ENCODE measurements around the gene RAP1A.

The RAP1A gene

DNA sequence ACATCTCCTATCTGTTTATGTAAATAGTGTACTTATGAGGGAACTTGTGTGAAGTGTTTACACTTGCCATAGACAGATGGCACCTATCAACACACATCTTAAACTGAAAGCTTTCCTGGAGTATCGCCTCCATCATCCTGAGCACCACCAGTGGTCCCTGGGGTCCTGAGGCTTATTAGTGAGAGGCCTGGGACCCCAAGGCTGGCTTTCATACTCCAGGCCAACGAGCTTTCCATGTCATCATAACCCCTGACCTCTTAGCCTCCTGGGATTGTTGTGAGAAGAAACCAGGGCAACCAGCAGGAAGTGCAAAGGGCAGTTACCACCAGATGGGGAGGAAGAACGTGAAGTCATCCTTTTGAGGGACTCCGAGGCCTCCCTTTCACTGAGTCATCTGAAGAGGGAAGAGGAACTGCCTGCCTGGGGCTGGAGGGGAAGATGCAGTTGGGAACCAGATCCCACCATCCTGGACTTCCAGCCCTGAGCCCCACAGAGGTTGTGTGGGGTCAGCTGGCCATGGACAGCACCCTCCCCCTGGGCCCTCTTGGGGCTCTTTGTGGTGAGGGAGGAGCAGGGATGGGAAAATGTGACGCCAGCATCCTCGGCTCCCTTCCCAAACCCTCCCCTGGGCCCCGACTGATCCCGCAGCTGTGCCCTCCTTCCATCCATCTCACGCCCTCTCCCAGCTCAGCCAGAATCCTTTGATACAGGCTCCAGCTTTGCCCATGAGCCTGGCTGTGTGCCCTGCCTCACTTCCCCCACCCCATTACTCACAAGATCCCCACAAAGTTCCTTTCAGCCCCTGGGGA, 113.8 kb downstream of the RAP1A start:
- H3K27me3 ChIP-seq (ENCODE audit: low read depth, low read length), result no peaks in the 10 kb centered on the region
- peaks cover 0 to 5% of the 10 kb centered on the region in 2 donors for H3K36me3 ChIP-seq (ENCODE audit: control insufficient read depth in 1 of 2, insufficient read depth in 2 of 2, low read length in 2 of 2)
- H3K4me1 ChIP-seq (ENCODE audit: control insufficient read depth in 1 of 2, insufficient read depth in 2 of 2, low read length in 2 of 2), result peaks cover 34 to 63% of the 10 kb centered on the region in 2 donors
- H3K4me3 ChIP-seq (ENCODE audit: low read depth in 1 of 2, low read length in 2 of 2), result no peak overlapping the region
- H3K27ac ChIP-seq (ENCODE audit: low read length), result peak overlapping the region; percentile 71
- H3K9me3 ChIP-seq (ENCODE audit: control insufficient read depth in 1 of 2, low read length in 2 of 2), result no peaks in the 10 kb centered on the region

DNA sequence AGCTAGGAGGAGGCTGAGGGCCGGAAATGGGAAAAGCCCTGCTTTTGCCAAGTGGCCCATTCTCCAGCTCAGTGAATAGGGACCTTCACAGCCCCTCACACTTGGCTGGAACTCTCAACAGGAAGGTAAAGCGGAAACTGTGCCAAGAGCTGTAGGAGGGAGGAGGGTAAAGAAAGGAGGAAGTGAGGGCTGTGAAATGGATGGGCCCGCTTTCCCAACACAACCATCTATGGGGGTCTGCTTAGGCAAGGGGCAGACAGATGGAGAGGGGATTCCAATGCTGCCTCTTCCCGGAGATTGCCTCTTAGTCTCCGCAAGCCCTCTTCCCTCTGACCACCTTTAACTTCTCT, 114.4 kb downstream of the RAP1A start:
- Histone ChIP-seq H3K27me3 (ENCODE audit: low read depth, low read length) (no peaks in the 10 kb centered on the region), H3K27ac (ENCODE audit: low read length) (peak overlapping the region; percentile 71), H3K4me3 (ENCODE audit: low read depth in 1 of 2, low read length in 2 of 2) (no peak overlapping the region), H3K36me3 (ENCODE audit: control insufficient read depth in 1 of 2, insufficient read depth in 2 of 2, low read length in 2 of 2) (peaks cover 0 to 9% of the 10 kb centered on the region in 2 donors), H3K4me1 (ENCODE audit: control insufficient read depth in 1 of 2, insufficient read depth in 2 of 2, low read length in 2 of 2) (peaks cover 34 to 64% of the 10 kb centered on the region in 2 donors), H3K9me3 (ENCODE audit: control insufficient read depth in 1 of 2, low read length in 2 of 2) (no peaks in the 10 kb centered on the region)

DNA sequence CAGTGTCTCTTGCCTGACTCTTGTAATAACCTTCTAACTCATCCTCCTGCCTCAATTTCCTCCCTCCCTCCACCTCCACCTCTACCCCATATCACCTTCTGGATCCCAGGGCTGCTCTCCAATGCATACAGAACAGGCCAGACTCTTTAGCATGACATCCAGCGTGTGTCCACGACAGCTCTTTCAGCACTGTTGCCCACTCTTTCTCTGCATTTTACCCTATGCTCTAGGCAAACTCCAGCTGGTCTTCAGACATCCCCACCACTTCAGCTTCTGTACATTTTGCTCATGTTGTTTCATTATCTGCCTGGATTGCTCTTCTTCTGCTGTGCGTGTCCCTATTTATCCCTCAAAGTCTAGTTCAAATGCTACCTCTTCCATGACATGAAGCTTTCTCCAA, 114.8 kb downstream of the RAP1A start:
- H3K4me1 ChIP-seq (ENCODE audit: control insufficient read depth in 1 of 2, insufficient read depth in 2 of 2, low read length in 2 of 2), result peaks cover 34 to 64% of the 10 kb centered on the region in 2 donors
- no peaks in the 10 kb centered on the region for H3K27me3 ChIP-seq (ENCODE audit: low read depth, low read length)
- H3K27ac ChIP-seq (ENCODE audit: low read length), result peak overlapping the region; percentile 71

DNA sequence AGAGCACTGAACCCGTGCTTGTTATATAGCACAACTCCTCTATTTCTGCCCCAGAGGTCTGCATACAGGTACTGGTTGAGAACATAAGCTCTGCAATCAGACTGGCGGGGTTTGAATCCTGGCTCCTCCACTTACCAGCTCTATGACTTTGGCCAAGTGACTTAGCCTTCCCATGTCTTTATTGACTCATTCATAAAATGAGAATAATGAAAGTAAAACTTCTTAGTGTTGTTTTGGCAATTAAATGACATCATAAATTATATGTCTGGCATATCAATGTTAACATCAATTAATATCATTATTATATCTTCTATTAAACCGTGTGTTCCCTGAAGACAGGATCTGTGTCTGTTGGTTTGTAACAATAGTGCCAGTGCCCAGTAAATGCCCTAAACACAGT, 115.3 kb downstream of the RAP1A start:
- no peaks in the 10 kb centered on the region for H3K27me3 ChIP-seq (ENCODE audit: low read depth, low read length)
- H3K36me3 ChIP-seq (ENCODE audit: control insufficient read depth in 1 of 2, insufficient read depth in 2 of 2, low read length in 2 of 2), result peaks cover 0 to 9% of the 10 kb centered on the region in 2 donors
- H3K9me3 ChIP-seq (ENCODE audit: control insufficient read depth in 1 of 2, low read length in 2 of 2), result no peaks in the 10 kb centered on the region
- peaks cover 34 to 64% of the 10 kb centered on the region in 2 donors for H3K4me1 ChIP-seq (ENCODE audit: control insufficient read depth in 1 of 2, insufficient read depth in 2 of 2, low read length in 2 of 2)
- H3K27ac ChIP-seq (ENCODE audit: low read length), result peak overlapping the region; percentile 71
- no peak overlapping the region for H3K4me3 ChIP-seq (ENCODE audit: low read depth in 1 of 2, low read length in 2 of 2)

More for the DNA sequence above, 114.8 kb downstream of the RAP1A start:
- no peaks in the 10 kb centered on the region for H3K9me3 ChIP-seq (ENCODE audit: control insufficient read depth in 1 of 2, low read length in 2 of 2)
- H3K4me3 ChIP-seq (ENCODE audit: low read depth in 1 of 2, low read length in 2 of 2), result no peak overlapping the region
- peaks cover 0 to 9% of the 10 kb centered on the region in 2 donors for H3K36me3 ChIP-seq (ENCODE audit: control insufficient read depth in 1 of 2, insufficient read depth in 2 of 2, low read length in 2 of 2)

DNA sequence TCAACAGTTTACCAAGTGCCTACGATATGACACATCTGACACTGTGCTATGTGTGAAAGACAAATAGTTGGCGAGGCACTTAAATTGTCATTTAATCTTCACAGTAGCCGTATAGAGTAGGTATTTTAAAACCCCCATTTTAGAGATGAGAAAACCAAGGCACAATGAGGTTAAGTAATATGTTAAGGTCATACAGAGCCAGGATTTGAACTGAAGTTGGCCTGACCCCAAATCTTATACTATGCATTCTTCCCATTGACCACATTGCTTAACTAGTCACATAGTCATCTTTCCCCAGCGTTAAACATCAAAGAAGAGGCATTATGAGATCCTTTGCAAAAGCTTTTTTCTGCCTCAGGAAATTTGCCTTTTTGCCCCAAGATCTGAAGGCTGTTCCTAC, 115.7 kb downstream of the RAP1A start:
- no peaks in the 10 kb centered on the region for H3K27me3 ChIP-seq (ENCODE audit: low read depth, low read length)
- peaks cover 34 to 60% of the 10 kb centered on the region in 2 donors for H3K4me1 ChIP-seq (ENCODE audit: control insufficient read depth in 1 of 2, insufficient read depth in 2 of 2, low read length in 2 of 2)
- H3K4me3 ChIP-seq (ENCODE audit: low read depth in 1 of 2, low read length in 2 of 2), result no peak overlapping the region
- H3K36me3 ChIP-seq (ENCODE audit: control insufficient read depth in 1 of 2, insufficient read depth in 2 of 2, low read length in 2 of 2), result peaks cover 0 to 9% of the 10 kb centered on the region in 2 donors
- no peak overlapping the region for H3K27ac ChIP-seq (ENCODE audit: low read length)
- no peaks in the 10 kb centered on the region for H3K9me3 ChIP-seq (ENCODE audit: control insufficient read depth in 1 of 2, low read length in 2 of 2)

DNA sequence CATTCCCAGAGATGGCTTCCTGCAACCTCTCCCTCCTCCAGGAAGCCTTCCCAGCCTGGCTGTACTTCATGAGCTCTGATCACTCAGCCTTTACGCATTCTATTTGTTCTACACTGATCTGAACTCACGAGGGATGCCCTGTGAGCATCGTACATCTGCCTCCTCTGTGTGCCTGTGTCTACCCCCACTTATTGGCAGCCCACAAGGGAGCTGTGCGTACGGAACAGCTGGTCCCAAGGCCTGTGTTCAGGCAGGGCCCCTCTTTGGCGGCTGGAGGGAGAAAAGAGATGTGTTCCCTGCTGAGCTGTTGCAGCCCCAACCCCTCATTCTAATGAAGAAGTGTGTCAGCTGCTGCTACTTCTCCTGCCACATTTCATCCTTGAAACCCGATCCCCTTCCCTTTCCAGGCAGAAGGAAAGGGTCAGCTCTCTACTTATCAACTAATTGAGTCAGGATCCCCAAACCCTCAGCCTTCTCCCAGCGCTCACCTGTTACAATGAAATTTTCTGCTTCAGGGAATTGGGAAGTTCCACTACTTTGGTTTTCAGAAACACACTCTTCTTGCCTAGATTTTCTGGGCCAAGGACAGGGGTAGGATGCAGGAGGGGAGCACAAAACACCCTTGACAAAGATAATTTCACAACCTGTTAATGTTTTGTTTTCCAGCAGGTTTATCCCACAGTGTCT, 116.4 kb downstream of the RAP1A start:
- Histone ChIP-seq H3K36me3 (ENCODE audit: control insufficient read depth in 1 of 2, insufficient read depth in 2 of 2, low read length in 2 of 2) (peaks cover 0 to 9% of the 10 kb centered on the region in 2 donors), H3K4me1 (ENCODE audit: control insufficient read depth in 1 of 2, insufficient read depth in 2 of 2, low read length in 2 of 2) (peaks cover 34 to 55% of the 10 kb centered on the region in 2 donors), H3K9me3 (ENCODE audit: control insufficient read depth in 1 of 2, low read length in 2 of 2) (no peaks in the 10 kb centered on the region), H3K4me3 (ENCODE audit: low read depth in 1 of 2, low read length in 2 of 2) (no peak overlapping the region), H3K27ac (ENCODE audit: low read length) (no peak overlapping the region), H3K27me3 (ENCODE audit: low read depth, low read length) (no peaks in the 10 kb centered on the region)

DNA sequence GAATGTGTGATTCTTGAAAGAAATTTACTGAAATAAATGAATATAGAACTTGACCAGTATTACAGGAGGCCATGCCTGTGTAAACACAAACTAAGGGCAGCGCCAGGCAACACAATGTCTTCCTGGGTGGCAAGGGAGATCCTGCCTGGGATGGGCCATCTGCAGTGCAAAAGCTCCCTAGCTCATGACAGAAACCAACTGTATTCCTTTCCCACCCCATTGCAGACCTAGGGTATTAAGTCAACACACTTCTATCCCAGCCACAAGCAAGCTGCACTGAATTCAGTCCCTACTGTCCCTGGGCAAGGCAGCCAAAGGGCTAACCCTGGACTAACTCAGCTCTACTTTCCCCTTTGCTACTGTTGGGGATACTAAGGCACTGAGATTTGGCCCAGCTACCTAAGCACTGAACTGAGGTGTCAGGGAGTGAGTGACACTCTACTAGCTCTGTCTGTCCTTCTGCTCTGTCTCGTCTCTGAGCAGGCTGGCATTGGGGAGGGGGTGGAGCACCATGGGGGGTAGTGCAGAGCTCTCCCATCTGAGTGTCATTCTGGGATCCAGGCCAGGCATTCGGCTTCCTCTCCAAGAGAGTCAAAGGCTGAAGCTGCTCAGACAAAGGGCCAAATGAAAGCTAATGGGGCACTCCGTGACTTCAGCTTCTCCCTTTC, 117.1 kb downstream of the RAP1A start:
- Histone ChIP-seq H3K36me3 (ENCODE audit: control insufficient read depth in 1 of 2, insufficient read depth in 2 of 2, low read length in 2 of 2) (peaks cover 0 to 9% of the 10 kb centered on the region in 2 donors), H3K27me3 (ENCODE audit: low read depth, low read length) (no peaks in the 10 kb centered on the region), H3K4me1 (ENCODE audit: control insufficient read depth in 1 of 2, insufficient read depth in 2 of 2, low read length in 2 of 2) (peaks cover 34 to 55% of the 10 kb centered on the region in 2 donors), H3K27ac (ENCODE audit: low read length) (no peak overlapping the region), H3K4me3 (ENCODE audit: low read depth in 1 of 2, low read length in 2 of 2) (peak overlapping the region in 1 of 2 donors; percentile 77), H3K9me3 (ENCODE audit: control insufficient read depth in 1 of 2, low read length in 2 of 2) (no peaks in the 10 kb centered on the region)

DNA sequence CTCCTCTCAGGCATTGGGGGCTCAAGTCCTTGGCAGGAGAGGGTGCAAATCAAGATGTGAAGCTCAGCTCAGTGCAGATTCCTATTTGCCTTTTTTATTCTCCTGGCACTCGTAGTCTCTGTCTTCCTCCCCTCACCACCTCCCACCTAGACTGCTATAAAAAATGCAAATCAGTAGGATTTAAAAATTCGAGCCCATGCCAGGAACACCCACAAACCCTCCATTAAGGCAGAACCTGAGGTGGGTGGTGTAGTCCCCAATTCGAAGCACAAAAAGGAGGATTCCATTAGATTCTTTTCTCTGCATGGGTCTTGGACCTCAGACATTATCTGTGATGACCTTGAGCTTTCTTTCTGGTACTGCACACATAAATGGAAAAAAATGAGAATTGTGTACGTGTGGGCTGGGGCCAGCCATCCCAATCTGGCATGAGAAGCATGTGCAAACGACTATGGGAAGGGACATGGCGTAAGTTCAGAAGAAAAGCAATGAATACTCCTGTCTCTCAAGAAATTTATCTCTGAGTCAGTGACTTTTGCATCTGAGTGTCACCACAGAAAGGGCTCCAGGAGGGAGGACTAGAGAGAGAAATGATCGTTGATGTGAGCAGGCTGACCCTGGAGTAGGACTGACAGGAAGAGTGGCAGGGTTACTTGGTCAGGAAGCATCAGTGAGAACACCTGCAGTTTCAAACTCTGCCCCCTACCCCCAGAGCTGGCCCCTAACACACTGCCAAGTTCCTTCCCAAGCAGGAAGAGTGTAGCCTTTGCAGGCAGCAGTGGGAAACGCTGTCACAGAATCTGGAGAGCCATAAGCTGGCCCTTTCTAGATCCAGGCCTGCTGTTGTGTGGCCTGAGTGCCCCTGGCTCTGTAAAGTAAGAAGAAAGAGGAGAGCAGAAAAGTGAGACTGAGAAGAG, 117.9 kb downstream of the RAP1A start:
- Histone ChIP-seq H3K27ac (ENCODE audit: low read length) (peak overlapping the region; percentile 25), H3K4me1 (ENCODE audit: control insufficient read depth in 1 of 2, insufficient read depth in 2 of 2, low read length in 2 of 2) (peaks cover 34 to 55% of the 10 kb centered on the region in 2 donors), H3K4me3 (ENCODE audit: low read depth in 1 of 2, low read length in 2 of 2) (peak overlapping the region; percentile 73 to 77)

DNA sequence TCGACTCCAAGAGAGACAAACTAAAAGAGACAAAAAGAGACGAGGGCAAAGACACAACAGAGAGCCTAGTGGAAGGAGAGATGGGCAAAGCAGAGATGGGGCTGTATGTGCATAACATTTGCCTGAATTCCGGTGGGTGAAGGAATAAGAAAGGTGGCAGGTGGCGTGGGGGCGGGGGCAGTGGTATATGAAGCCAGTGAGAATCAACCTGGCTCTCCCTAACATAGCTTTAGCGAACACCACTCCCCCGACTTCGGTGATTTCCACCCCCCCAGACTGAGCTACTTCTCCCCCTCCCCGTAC, 118.5 kb downstream of the RAP1A start:
- Histone ChIP-seq H3K36me3 (ENCODE audit: control insufficient read depth in 1 of 2, insufficient read depth in 2 of 2, low read length in 2 of 2) (peaks cover 0 to 9% of the 10 kb centered on the region in 2 donors), H3K4me1 (ENCODE audit: control insufficient read depth in 1 of 2, insufficient read depth in 2 of 2, low read length in 2 of 2) (peaks cover 33 to 61% of the 10 kb centered on the region in 2 donors), H3K27me3 (ENCODE audit: low read depth, low read length) (no peaks in the 10 kb centered on the region), H3K27ac (ENCODE audit: low read length) (no peak overlapping the region), H3K4me3 (ENCODE audit: low read depth in 1 of 2, low read length in 2 of 2) (peak overlapping the region; percentile 73 to 77), H3K9me3 (ENCODE audit: control insufficient read depth in 1 of 2, low read length in 2 of 2) (no peaks in the 10 kb centered on the region)

More for the DNA sequence above, 117.9 kb downstream of the RAP1A start:
- Histone ChIP-seq H3K36me3 (ENCODE audit: control insufficient read depth in 1 of 2, insufficient read depth in 2 of 2, low read length in 2 of 2) (peaks cover 0 to 9% of the 10 kb centered on the region in 2 donors), H3K27me3 (ENCODE audit: low read depth, low read length) (no peaks in the 10 kb centered on the region), H3K9me3 (ENCODE audit: control insufficient read depth in 1 of 2, low read length in 2 of 2) (no peaks in the 10 kb centered on the region)

DNA sequence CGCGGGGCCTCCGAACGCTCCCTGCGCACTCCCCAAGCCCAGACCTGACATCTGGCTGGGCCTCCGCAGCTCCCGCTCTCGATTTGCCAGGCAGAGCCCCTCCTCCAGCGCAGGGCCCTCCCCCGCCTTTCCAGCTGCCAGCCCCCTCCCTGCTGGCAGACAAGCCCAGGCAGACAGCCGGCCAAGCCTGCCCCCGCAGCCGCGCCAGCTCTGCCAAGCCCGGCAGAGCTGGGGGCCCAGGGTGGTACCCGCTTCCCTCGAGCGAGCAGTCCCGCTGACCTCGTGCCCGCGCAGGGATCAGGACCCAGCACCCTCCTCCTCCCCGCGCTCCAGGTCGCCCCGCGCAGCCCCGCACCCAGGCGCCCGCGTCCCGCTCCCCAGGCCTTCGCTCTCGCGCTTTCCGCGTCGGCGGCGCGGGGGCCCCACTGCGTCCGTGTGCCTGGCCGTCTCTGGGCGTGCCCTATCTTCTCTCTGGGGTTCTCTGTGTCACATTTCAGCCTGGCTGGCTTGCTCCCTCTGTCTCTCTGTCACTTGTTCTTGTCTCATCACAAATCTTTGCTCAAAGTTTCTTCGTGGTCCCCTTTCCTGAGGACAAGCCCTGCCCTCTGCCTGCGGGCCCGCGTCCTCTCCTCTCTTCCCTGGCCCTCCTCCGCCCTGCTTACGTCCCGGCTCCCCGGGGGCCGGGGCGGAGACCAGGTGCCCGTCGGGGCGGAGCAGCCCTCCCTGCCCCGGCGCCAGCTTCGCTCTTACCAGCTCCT, 119.0 kb downstream of the RAP1A start:
- Histone ChIP-seq H3K27me3 (ENCODE audit: low read depth, low read length) (no peaks in the 10 kb centered on the region), H3K27ac (ENCODE audit: low read length) (peak overlapping the region; percentile 68), H3K4me1 (ENCODE audit: control insufficient read depth in 1 of 2, insufficient read depth in 2 of 2, low read length in 2 of 2) (peaks cover 31 to 56% of the 10 kb centered on the region in 2 donors), H3K4me3 (ENCODE audit: low read depth in 1 of 2, low read length in 2 of 2) (peak overlapping the region; percentile 73 to 77), H3K9me3 (ENCODE audit: control insufficient read depth in 1 of 2, low read length in 2 of 2) (no peaks in the 10 kb centered on the region), H3K36me3 (ENCODE audit: control insufficient read depth in 1 of 2, insufficient read depth in 2 of 2, low read length in 2 of 2) (peaks cover 0 to 9% of the 10 kb centered on the region in 2 donors)
